HepG2 (cell line): Measurements from ENCODE around the gene PDSS2. TPM values are rescaled to one million over a fixed set of nuclear protein-coding genes. Genes with fewer than 3 reads are reported as not detected.

Experiments
- ATAC-seq: fragments of 200-7000 bp; cut with Tn5 transposase; 3 replicates; pipeline ENCODE4 v1.9.1; 2020; ENCODE audit warnings: mild to moderate bottlenecking, moderate library complexity
- BruUV-seq: library from RNA; stranded (reverse); fragments of 400-500 nt; replicated peaks from 2 replicates; lab custom pipeline; 2021; lab: Mats Ljungman, UMichigan
- CTCF ChIA-PET: fragments of 300-600 bp; formaldehyde crosslinking; extraction: SDS; loops from one replicate; lab custom pipeline; 2021; ENCODE audit warnings: low total read pairs, inconsistent platforms, low intra/inter-chr PET ratio; lab: Yijun Ruan, JAX
- POLR2A ChIA-PET: fragments of 350-600 bp; sonication (Branson Sonifier 250); formaldehyde crosslinking; loops from one replicate; lab custom pipeline; 2020; ENCODE audit warnings: antibody characterized with exemption, inconsistent platforms; lab: Yijun Ruan, JAX
- DNase-seq: peaks from one replicate; pipeline ENCODE4 v3.0.0-alpha.2; 2015; ENCODE audit warnings: low spot score
- FAIRE-seq: peaks from 3 replicates; lab custom pipeline; 2011; peaks lifted over from hg19 to GRCh38; lab: Jason Lieb, UNC
- H2AFZ ChIP-seq: one replicate; pipeline ENCODE4 v1.6.1; 2011; ENCODE audit warnings: low read length, inconsistent platforms
- H3K27ac ChIP-seq: fragments of 300-600 bp; 3 replicates; pipeline ENCODE4 v1.8.0; 2011; ENCODE audit warnings: mixed run types, mild to moderate bottlenecking, mixed read lengths, low read length, inconsistent platforms; ENCODE audit not compliant: insufficient read depth; ENCODE audit errors: extremely low read length
- H3K27me3 ChIP-seq, 2 experiments: fragments of 200-600 bp in 1 of 2; 2 replicates in 1 of 2; 3 replicates in 1 of 2; pipeline versions ENCODE4 v1.6.0 to v1.8.0; 2011; ENCODE audit warnings: low read length in 2 of 2, mild to moderate bottlenecking in 2 of 2, moderate library complexity in 2 of 2, inconsistent platforms in 1 of 2; ENCODE audit not compliant: insufficient read depth in 2 of 2, control insufficient read depth in 1 of 2
- H3K36me3 ChIP-seq, 2 experiments: fragments of 200-600 bp in 1 of 2; replicated peaks in 1 of 2; 2 replicates in 1 of 2; 3 replicates in 1 of 2; pipeline versions ENCODE4 v1.5.1 to v1.8.0; 2011; ENCODE audit warnings: low read length in 2 of 2, inconsistent platforms in 1 of 2; ENCODE audit not compliant: insufficient read depth in 2 of 2, control insufficient read depth in 1 of 2
- H3K4me1 ChIP-seq: 2 replicates; pipeline ENCODE4 v1.5.1; 2012; ENCODE audit warnings: low read length, inconsistent platforms; ENCODE audit not compliant: insufficient read depth
- H3K4me2 ChIP-seq: 2 replicates; pipeline ENCODE4 v1.6.0; 2011; ENCODE audit warnings: low read depth, low read length, inconsistent platforms
- H3K4me3 ChIP-seq, 3 experiments: fragments of 200-600 bp in 1 of 3; sonication (generic), shearing (Covaris generic) in 1 of 3; replicated peaks in 1 of 3; 2 replicates each; pipeline ENCODE4 v1.5.1; 2011 to 2016; ENCODE audit warnings: low read length in 3 of 3, inconsistent platforms in 2 of 3, low read depth in 2 of 3, mild to moderate bottlenecking in 2 of 3, control low read depth in 1 of 3, mixed read lengths in 1 of 3; ENCODE audit not compliant: insufficient read depth in 1 of 3
- H3K79me2 ChIP-seq: one replicate; pipeline ENCODE4 v1.6.1; 2011; ENCODE audit warnings: low read length, inconsistent platforms; ENCODE audit not compliant: insufficient read depth
- H3K9ac ChIP-seq: 2 replicates; pipeline ENCODE4 v1.6.0; 2011; ENCODE audit warnings: mild to moderate bottlenecking, low read depth, low read length, inconsistent platforms; ENCODE audit not compliant: insufficient read depth
- H3K9me3 ChIP-seq: 2 replicates; pipeline ENCODE4 v1.5.1; 2012; ENCODE audit warnings: mild to moderate bottlenecking, low read length
- H4K20me1 ChIP-seq: 2 replicates; pipeline ENCODE4 v1.6.0; 2011; ENCODE audit warnings: inconsistent platforms, mild to moderate bottlenecking, low read length, moderate library complexity; ENCODE audit not compliant: insufficient read depth
- ATF7 ChIP-seq, 2 experiments: fragments of 450-650 bp in 1 of 2; sonication (generic) in 1 of 2; formaldehyde crosslinking in 1 of 2; IDR thresholded peaks; 2 replicates each; pipeline versions ENCODE4 v1.4.0 to v1.6.1; 2016 to 2020; ENCODE audit warnings: antibody characterized with exemption in 1 of 2, mild to moderate bottlenecking in 1 of 2, missing genetic modification reagents in 1 of 2
- GTF3A ChIP-seq: sonication (generic); formaldehyde crosslinking; conservative IDR thresholded peaks from 2 replicates; pipeline ENCODE4 v1.4.0; 2020; ENCODE audit warnings: mild to moderate bottlenecking, missing genetic modification reagents
- ZNF136 ChIP-seq: sonication (generic); formaldehyde crosslinking; IDR thresholded peaks from 2 replicates; pipeline ENCODE4 v1.8.1; 2022; ENCODE audit warnings: low read depth, mild to moderate bottlenecking, moderate library complexity, missing genetic modification reagents
- ZNF441 ChIP-seq: sonication (generic); formaldehyde crosslinking; IDR thresholded peaks from 2 replicates; pipeline ENCODE4 v1.7.0; 2021; ENCODE audit warnings: missing genetic modification reagents, borderline replicate concordance
- ZNF530 ChIP-seq: sonication (generic); formaldehyde crosslinking; IDR thresholded peaks from 2 replicates; pipeline ENCODE4 v1.5.0; 2020; ENCODE audit warnings: low read depth, mild to moderate bottlenecking, missing genetic modification reagents
- WGBS: methylation state at CpG from one replicate; pipeline ENCODE4 v1.1.6; 2017; ENCODE audit warnings: low lambda C conversion rate; 5-methylcytosine and 5-hydroxymethylcytosine counted together
- in situ Hi-C: cut with HindIII; loops from 2 replicates; pipeline ENCODE4 v1.10.0; 2017; ENCODE audit warnings: low pct_unique_long_range_greater_than_20kb; ENCODE audit not compliant: extremely low pct_ligation_motif_present
- intact Hi-C: fragments of 100-400 bp; cut with micrococcal nuclease; formaldehyde crosslinking; loops from one replicate; pipeline ENCODE4 v1.10.0; 2022; ENCODE audit not compliant: unreplicated experiment
- polyA plus RNA-seq, 8 experiments: library from polyadenylated mRNA; depleted of rRNA in 3 of 8; stranded (reverse) in 7 of 8; unstranded in 1 of 8; fragments of >200 nt; fragmentation: Illumina TruSeq in 4 of 8; extraction: Trizol in 4 of 8; gene quantifications; 2 replicates each; pipeline versions ENCODE4 v1.2.1 to v1.2.3, GENCODE V29; 2011 to 2016; ENCODE audit warnings: low read depth in 4 of 8, missing spikeins in 1 of 8, mixed read lengths in 1 of 8; ENCODE audit not compliant: insufficient read depth in 1 of 8
- total RNA-seq, 5 experiments: library from RNA; depleted of rRNA; stranded (reverse); fragments of >200 nt; fragmentation: Illumina TruSeq; extraction: Trizol; gene quantifications; 2 replicates each; pipeline ENCODE4 v1.2.3, GENCODE V29; 2016; ENCODE audit warnings: low read depth in 1 of 5
- TF ChIP-seq, protein P1 (sequence below): sonication (generic); formaldehyde crosslinking; IDR thresholded peaks from 2 replicates; pipeline ENCODE4 v1.4.0; 2020; ENCODE audit warnings: missing genetic modification reagents, mild to moderate bottlenecking, borderline replicate concordance
- TF ChIP-seq, protein P2 (sequence below): IDR thresholded peaks from 2 replicates; pipeline ENCODE4 v1.6.1; 2016; ENCODE audit warnings: missing biosample characterization, missing genetic modification reagents, low read depth

Gene PDSS2
- total and polyA plus RNA-seq, 2 of the 13 experiments (the other 11 are each of a cell fraction or from before 2014, with no cell fraction given): 16.2 to 17.0 TPM

DNA sequence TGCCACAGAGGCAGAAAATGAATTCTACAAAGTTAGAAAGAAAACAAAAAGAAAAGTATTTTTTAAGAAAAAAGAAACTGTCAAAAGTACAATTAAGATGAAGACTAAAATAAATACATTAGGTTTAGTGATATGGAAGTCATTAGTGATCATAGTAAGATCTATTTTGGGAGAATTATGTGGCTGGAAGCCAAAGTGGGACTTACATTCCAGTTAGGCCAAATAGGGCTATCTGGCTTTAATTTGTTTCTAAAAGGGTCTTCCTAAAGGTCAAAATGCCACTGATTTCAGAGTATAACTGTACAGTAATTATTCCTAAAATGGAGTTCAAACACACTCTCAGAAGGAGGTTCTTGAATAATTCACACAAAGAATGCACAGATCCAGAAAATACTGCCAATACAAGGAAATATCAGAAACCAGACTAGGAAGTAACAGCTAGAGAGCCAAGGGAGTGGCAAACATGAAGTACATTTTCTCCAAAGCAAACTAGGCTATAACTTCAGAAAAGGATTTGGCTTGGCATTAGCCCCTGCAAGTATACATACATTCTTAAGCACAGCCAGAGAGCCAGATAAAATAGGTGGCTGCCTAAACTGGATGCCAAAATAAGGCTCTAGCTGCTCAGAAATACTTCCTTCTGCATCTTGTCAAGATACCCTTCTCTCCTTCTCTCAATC lies 45.3 kb downstream of the PDSS2 start (continued):
- TF ChIP-seq, protein P1, sequence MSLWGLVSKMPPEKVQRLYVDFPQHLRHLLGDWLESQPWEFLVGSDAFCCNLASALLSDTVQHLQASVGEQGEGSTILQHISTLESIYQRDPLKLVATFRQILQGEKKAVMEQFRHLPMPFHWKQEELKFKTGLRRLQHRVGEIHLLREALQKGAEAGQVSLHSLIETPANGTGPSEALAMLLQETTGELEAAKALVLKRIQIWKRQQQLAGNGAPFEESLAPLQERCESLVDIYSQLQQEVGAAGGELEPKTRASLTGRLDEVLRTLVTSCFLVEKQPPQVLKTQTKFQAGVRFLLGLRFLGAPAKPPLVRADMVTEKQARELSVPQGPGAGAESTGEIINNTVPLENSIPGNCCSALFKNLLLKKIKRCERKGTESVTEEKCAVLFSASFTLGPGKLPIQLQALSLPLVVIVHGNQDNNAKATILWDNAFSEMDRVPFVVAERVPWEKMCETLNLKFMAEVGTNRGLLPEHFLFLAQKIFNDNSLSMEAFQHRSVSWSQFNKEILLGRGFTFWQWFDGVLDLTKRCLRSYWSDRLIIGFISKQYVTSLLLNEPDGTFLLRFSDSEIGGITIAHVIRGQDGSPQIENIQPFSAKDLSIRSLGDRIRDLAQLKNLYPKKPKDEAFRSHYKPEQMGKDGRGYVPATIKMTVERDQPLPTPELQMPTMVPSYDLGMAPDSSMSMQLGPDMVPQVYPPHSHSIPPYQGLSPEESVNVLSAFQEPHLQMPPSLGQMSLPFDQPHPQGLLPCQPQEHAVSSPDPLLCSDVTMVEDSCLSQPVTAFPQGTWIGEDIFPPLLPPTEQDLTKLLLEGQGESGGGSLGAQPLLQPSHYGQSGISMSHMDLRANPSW: no peak
- TF ChIP-seq GTF3A (CRISPR knock-in tag) (no peak), ZNF530 (CRISPR knock-in tag) (no peak), ZNF136 (CRISPR knock-in tag) (no peak)
- TF ChIP-seq, protein P2, sequence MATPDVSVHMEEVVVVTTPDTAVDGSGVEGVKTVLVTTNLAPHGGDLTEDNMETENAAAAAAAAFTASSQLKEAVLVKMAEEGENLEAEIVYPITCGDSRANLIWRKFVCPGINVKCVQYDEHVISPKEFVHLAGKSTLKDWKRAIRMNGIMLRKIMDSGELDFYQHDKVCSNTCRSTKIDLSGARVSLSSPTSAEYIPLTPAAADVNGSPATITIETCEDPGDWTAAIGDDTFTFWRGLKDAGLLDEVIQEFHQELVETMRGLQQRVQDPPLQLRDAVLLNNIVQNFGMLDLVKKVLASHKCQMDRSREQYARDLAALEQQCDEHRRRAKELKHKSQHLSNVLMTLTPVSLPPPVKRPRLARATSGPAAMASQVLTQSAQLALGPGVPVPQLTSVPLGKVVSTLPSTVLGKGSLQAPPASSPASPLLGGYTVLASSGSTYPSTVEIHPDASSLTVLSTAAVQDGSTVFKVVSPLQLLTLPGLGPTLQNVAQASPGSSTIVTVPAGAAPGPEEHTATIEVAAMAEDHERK: no peak

DNA sequence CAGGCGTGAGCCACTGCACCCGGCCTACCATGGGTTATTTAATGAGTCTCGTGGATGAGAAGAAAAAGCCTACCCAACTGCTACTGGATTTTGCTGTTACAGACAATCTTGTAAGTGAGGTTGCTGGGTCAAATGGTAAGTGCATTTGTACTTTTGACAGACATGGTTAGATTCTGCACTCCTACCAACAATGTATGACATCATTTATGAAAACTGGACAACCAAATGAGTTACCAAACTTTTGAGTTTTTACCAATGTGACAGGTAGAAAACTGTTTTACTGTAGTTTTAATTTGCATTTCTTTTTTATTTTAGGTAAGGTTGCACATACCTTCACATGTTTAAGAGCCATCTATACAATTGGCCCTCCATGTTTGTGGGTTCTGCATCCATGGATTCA lies 48.2 kb downstream of the PDSS2 start:
- peak; percentile 76 for TF ChIP-seq ATF7 (IDR thresholded peaks at IDR 0.05)
- TF ChIP-seq ATF7 (CRISPR knock-in tag; IDR thresholded peaks at IDR 0.05): no peak
- no peak for TF ChIP-seq ZNF441 (CRISPR knock-in tag)
- TF ChIP-seq, all 625 proteins: peak for 1
- H3K4me3 ChIP-seq: no peak overlapping the region
- no peak for FAIRE-seq
- ChIA-PET CTCF (no interaction called here), POLR2A (no interaction called here)
- WGBS: 92% methylated on average over 3 of the region's 3 CpGs
- H4K20me1 ChIP-seq: no peaks in the 10 kb centered on the region
- H3K79me2 ChIP-seq: no peaks in the 10 kb centered on the region
- no peaks in the 10 kb centered on the region for H3K36me3 ChIP-seq
- no peak for DNase-seq
- no peaks in the 10 kb centered on the region for H3K9me3 ChIP-seq
- no peak overlapping the region for H3K4me2 ChIP-seq
- in situ Hi-C loops: no loop called here
- H3K9ac ChIP-seq: no peak overlapping the region
- H2AFZ ChIP-seq: no peak overlapping the region
- no peak for ATAC-seq
- H3K27ac ChIP-seq: no peak overlapping the region
- H3K27me3 ChIP-seq: no peaks in the 10 kb centered on the region
- no peaks in the 10 kb centered on the region for H3K4me1 ChIP-seq
- BruUV-seq: no TSS peak
- intact Hi-C loops: no loop called here
